NCI-H2171 (cell line): ENCODE data around the gene GCH1.

Source experiments
- DNase-seq: peaks from one replicate; lab custom pipeline; 2025; lab: John Stamatoyannopoulos, UW

GCH1 gene

DNA sequence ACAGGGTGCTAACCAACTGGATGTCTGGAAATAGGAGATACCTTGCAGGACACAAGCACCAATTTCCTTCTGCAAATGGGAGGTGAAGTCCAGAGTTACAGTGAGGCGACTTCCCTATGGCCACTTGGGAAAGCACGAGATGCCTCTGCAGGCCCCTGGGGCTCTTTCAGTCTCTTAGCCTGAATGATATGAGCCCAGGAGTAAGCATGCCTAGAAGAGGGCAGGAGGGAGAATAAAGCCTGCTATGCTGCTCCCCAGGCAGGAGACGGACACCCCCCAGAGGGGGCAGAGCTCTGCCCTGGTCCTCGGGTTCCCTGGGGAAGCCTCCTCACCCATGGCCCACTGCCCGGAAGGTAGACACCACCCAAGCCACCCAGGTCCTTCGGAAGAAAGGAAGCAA, 105.1 kb downstream of the GCH1 start:
- DNase-seq, result no peak

- no peak for DNase-seq
These were observed 105.7 kb downstream of the GCH1 start for GRCh38 chr14:54796961-54797360.

GRCh38 chr14:54794796-54795195, 107.8 kb downstream of the GCH1 start:
- DNase-seq, result no peak

DNA sequence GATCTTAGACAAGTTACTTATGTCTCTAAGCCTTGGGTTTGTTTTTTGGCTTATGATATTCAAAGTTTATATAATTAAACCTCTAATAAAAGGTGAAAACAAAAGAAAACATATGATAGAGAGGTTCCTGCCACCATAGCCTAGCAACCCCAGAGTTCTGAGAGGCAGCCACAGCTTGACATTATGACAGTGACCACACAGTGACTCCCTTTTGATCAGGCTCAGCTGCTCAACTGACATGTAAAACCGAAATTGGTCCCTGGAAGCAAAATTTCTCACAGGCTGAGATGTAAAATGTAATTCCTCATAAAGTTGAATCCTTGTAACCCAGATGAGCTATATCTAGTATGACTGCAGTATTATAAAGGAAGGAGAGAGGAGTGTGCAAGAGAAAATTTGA, 108.5 kb downstream of the GCH1 start:
- DNase-seq, result no peak

- DNase-seq, result no peak
These were observed 110.3 kb downstream of the GCH1 start for GRCh38 chr14:54792288-54792687.
